Pancreas (tissue), 10 donors: ENCODE measurements around the gene SYT9. TPM values are rescaled to one million over a fixed set of nuclear protein-coding genes. Genes with fewer than 3 reads are reported as not detected.
A peak's percentile ranks its signal among the peaks of the same experiment; 100 is the strongest.

Experiments
- ATAC-seq, 4 donors: fragments of 200-7000 bp; cut with Tn5 transposase; one replicate each; pipeline versions ENCODE4 v1.8.0 to v1.9.1; 2020; ENCODE audit warnings: mild to moderate bottlenecking in 4 of 4, moderate library complexity in 4 of 4
- DNase-seq, 6 donors: peaks; one replicate each; pipeline ENCODE4 v3.0.0-alpha.2; 2020
- FAIRE-seq: peaks from 2 replicates; lab custom pipeline; 2012; peaks lifted over from hg19 to GRCh38; lab: Jason Lieb, UNC
- H3K27ac ChIP-seq, 4 donors: fragments of 200-600 bp; sonication (generic); 1 replicate in 3 of 4; 2 replicates in 1 of 4; pipeline versions ENCODE4 v1.5.0 to v1.8.0; 2020
- H3K27me3 ChIP-seq, 4 donors: fragments of 200-600 bp; one replicate each; pipeline ENCODE4 v1.8.0; 2021
- H3K36me3 ChIP-seq, 3 donors: fragments of 200-600 bp; sonication (generic) in 1 of 3; one replicate each; pipeline versions ENCODE4 v1.5.0 to v1.8.0; 2020 to 2021
- H3K4me1 ChIP-seq, 3 donors: fragments of 200-600 bp; one replicate each; pipeline ENCODE4 v1.8.0; 2021
- H3K4me3 ChIP-seq, 4 donors: fragments of 200-600 bp; sonication (generic) in 2 of 4; one replicate each; pipeline versions ENCODE4 v1.5.0 to v1.8.0; 2020 to 2021
- H3K9me3 ChIP-seq, 4 donors: fragments of 200-600 bp; one replicate each; pipeline ENCODE4 v1.8.0; 2021
- CTCF ChIP-seq, 4 donors: fragments of 200-600 bp; sonication (generic) in 3 of 4; IDR thresholded peaks; one replicate each; pipeline versions ENCODE4 v1.5.0 to v1.8.0; 2021; ENCODE audit warnings: antibody characterized with exemption in 4 of 4
- WGBS, 2 donors: extraction: QIAGEN DNeasy Blood & Tissue Kit; methylation state at CpG; one replicate each; pipeline ENCODE4 v1.1.7; 2013; 5-methylcytosine and 5-hydroxymethylcytosine counted together
- intact Hi-C, 3 donors: fragments of 100-400 bp; cut with DNase I; formaldehyde crosslinking; loops; one replicate each; pipeline versions ENCODE4 v1.11.1 to v1.14.2; 2022
- polyA plus RNA-seq, 2 donors: library from polyadenylated mRNA; stranded (reverse); fragments of 200-250 nt; gene quantifications; one replicate each; pipeline ENCODE4 v1.2.3, GENCODE V29; 2013
- total RNA-seq, 6 donors: library from RNA; stranded (reverse); fragmentation: NEBNext Ultra II Directional in 4 of 6; extraction: Animal tissue kit (Norgen Biotek cat#: 25700) in 4 of 6; gene quantifications; one replicate each; pipeline versions ENCODE4 v1.2.1 to v1.2.4, GENCODE V29; 2021 to 2023
- donor health status: healthy with polysubstance abuse.
- donor health status: DM: no; HTN: no; CAD: no; lungs with moderate emphysema.
- donor health status: DM: no; HTN: no; CAD: no.
- donor health status: control.
- donor health status: control.
- donor health status: Bipolar disorder and iron deficiency.
- donor health status: DM: yes; HTN: yes; CAD: no.
- donor health status: DM: no; HTN: no; CAD: no.
- donor health status: DM: no; HTN: no; CAD: no.
- donor health status: DM: yes; HTN: yes; CAD: no.

The SYT9 gene
- total and polyA plus RNA-seq, 8 donors: 0.38 to 2.0 (median 1.0) TPM

GRCh38 chr11:7250166-7250565 is 1.5 kb upstream of the SYT9 start:
- DNase-seq: no peak
- 76% methylated on average over 3 of the region's 3 CpGs for WGBS, 2 donors
- Histone ChIP-seq H3K27ac (no peak overlapping the region), H3K4me3 (no peak overlapping the region), H3K36me3 (no peaks in the 10 kb centered on the region), H3K9me3 (no peaks in the 10 kb centered on the region), H3K4me1 (no peaks in the 10 kb centered on the region), H3K27me3 (no peaks in the 10 kb centered on the region)
- no peak for TF ChIP-seq CTCF (IDR thresholded peaks at IDR 0.05)
- ATAC-seq: no peak
- FAIRE-seq: no peak
- intact Hi-C loops: no loop called here

DNA sequence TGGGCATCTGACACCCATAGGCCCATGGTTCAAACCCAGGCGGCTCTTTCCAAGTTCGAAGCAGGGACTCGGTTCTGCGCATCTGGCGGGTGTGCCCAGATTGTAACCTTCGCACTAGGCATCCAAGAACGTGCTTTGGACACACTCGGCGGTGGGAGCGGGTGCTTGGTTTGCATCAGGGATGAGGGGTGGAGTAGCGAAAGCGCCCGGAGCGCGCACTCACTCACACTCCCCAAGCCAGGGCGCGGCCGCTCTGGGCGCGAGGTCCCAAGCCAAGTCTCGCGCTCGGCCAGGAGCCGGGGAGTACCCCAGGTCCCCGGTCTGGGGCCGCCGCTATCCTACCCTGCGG is 243 bp upstream of the SYT9 start:
- no peaks in the 10 kb centered on the region for H3K27me3 ChIP-seq
- FAIRE-seq: no peak
- no peaks in the 10 kb centered on the region for H3K36me3 ChIP-seq
- no peak for TF ChIP-seq CTCF (IDR thresholded peaks at IDR 0.05)
- intact Hi-C loops: no loop called here
- no peak overlapping the region for H3K27ac ChIP-seq
- ATAC-seq: no peak
- no peaks in the 10 kb centered on the region for H3K9me3 ChIP-seq
- no peaks in the 10 kb centered on the region for H3K4me1 ChIP-seq
- no peak for DNase-seq
- H3K4me3 ChIP-seq: peak overlapping the region; percentile 67 to 79 (median 75)
- 6% methylated on average over 28 of the region's 28 CpGs for WGBS, 2 donors

DNA sequence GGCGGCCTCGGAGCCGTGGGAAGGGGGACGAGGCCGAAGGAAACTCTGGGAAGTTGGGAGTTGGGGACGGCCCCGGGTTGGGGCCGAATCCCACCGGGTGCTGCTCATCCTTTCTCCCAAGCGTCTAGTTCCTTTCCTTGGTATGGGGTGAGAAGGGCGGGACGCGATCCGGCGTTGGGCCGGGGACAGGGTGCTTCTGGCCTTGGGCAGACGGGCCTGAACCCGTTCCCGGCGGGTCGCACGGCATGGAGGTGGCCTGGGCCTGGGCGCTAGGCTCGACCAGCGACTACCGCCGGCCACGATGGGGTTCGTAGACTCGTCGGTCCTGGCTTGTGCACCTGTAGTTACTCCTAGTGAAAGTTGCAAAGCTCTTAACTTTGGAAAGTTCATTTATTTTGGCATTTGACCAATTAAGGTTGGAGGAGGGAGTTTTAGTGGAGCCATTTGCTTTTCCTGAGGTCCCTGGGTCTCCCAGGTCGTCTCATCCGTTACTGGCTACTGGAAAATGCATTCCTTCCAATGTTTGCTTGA is 1.0 kb downstream of the SYT9 start:
- no peak for TF ChIP-seq CTCF (IDR thresholded peaks at IDR 0.05)
- H3K4me3 ChIP-seq: peak overlapping the region; percentile 67 to 79 (median 75)
- no peaks in the 10 kb centered on the region for H3K36me3 ChIP-seq
- H3K27me3 ChIP-seq: no peaks in the 10 kb centered on the region
- ATAC-seq (peak; percentile 16 to 39 (median 29)), DNase-seq (peak in 4 of 6 donors; percentile 18 to 72 (median 42)), FAIRE-seq (no peak)
- peak overlapping the region in 1 of 4 donors; percentile 10 for H3K27ac ChIP-seq
- intact Hi-C loops: no loop called here
- H3K9me3 ChIP-seq: no peaks in the 10 kb centered on the region
- WGBS, 2 donors: 6% methylated on average over 32 to 33 of the region's 33 CpGs
- no peaks in the 10 kb centered on the region for H3K4me1 ChIP-seq

GRCh38 chr11:7253800-7254199 is 2.1 kb downstream of the SYT9 start:
- WGBS, 2 donors: 72% methylated on average over 6 of the region's 6 CpGs
- FAIRE-seq (no peak), DNase-seq (no peak), ATAC-seq (no peak)
- intact Hi-C loops: no loop called here
- TF ChIP-seq CTCF (IDR thresholded peaks at IDR 0.05): no peak
- H3K27ac ChIP-seq: no peak overlapping the region
- H3K4me3 ChIP-seq: no peak overlapping the region
- H3K4me1 ChIP-seq: no peaks in the 10 kb centered on the region
- no peaks in the 10 kb centered on the region for H3K27me3 ChIP-seq
- no peaks in the 10 kb centered on the region for H3K36me3 ChIP-seq
- H3K9me3 ChIP-seq: no peaks in the 10 kb centered on the region

DNA sequence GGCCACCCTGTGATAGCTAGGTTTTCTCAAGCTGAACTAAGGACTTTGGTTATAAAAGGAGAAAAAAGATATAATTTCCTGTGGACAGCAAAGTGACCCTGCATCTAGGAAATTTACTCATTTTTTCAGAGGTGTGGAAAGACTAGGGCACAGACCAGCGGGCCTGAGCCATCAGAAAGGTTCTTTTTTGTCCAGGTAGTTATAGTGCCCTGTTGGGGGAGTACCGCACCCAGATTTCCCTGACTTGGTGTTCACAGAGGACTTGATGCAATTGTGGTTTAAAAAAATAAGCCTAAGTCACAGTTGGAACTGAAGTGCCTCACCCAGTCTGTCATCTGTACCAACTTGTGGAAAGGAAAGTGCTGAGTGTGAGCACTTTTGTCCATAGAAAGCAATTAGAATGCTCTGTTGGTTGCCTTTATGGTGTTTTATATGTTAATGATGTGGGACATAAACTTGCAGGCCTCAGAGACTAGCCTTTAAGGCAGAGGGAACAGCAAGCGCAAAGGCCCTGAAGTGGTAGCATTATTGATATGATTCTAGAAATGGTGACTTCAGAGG is 3.1 kb downstream of the SYT9 start:
- intact Hi-C loops: no loop called here
- 67 to 81% methylated on average over 3 of the region's 3 CpGs for WGBS, 2 donors
- H3K4me3 ChIP-seq: no peak overlapping the region
- DNase-seq: no peak
- no peak for ATAC-seq
- no peaks in the 10 kb centered on the region for H3K27me3 ChIP-seq
- TF ChIP-seq CTCF (IDR thresholded peaks at IDR 0.05): no peak
- H3K4me1 ChIP-seq: no peaks in the 10 kb centered on the region
- no peak overlapping the region for H3K27ac ChIP-seq
- FAIRE-seq: no peak
- no peaks in the 10 kb centered on the region for H3K36me3 ChIP-seq
- no peaks in the 10 kb centered on the region for H3K9me3 ChIP-seq
